Trophoblast cell (in vitro differentiated cells and primary cell): ENCODE data around the gene DHX30.

Experiments
- DNase-seq, 2 donors: peaks; one replicate each; pipeline ENCODE4 v3.0.0-alpha.2; 2016
- H2AFZ ChIP-seq: 2 replicates; pipeline ENCODE4 v1.6.1; 2013; ENCODE audit warnings: low read length, moderate library complexity, mild to moderate bottlenecking; ENCODE audit not compliant: insufficient read depth, poor library complexity
- H2AK5ac ChIP-seq: 2 replicates; pipeline ENCODE4 v1.6.1; 2013; ENCODE audit warnings: mild to moderate bottlenecking, low read length
- H2BK120ac ChIP-seq: 2 replicates; pipeline ENCODE4 v1.6.1; 2013; ENCODE audit warnings: low read length, mild to moderate bottlenecking, moderate library complexity; ENCODE audit not compliant: insufficient read depth, poor library complexity
- H2BK12ac ChIP-seq: 2 replicates; pipeline ENCODE4 v1.6.1; 2013; ENCODE audit warnings: mild to moderate bottlenecking, low read length, moderate library complexity
- H2BK5ac ChIP-seq: 2 replicates; pipeline ENCODE4 v1.6.1; 2013; ENCODE audit warnings: low read length, low read depth, moderate library complexity, mild to moderate bottlenecking; ENCODE audit not compliant: poor library complexity
- H3K14ac ChIP-seq: 2 replicates; pipeline ENCODE4 v1.6.1; 2013; ENCODE audit warnings: mild to moderate bottlenecking, low read length
- H3K18ac ChIP-seq: 2 replicates; pipeline ENCODE4 v1.6.1; 2013; ENCODE audit warnings: mild to moderate bottlenecking, low read length
- H3K23ac ChIP-seq: 2 replicates; pipeline ENCODE4 v1.6.1; 2013; ENCODE audit warnings: low read length
- H3K27ac ChIP-seq: 2 replicates; pipeline ENCODE4 v1.5.1; 2013; ENCODE audit warnings: low read depth, mild to moderate bottlenecking, inconsistent platforms, low read length, moderate library complexity
- H3K27me3 ChIP-seq: 2 replicates; pipeline ENCODE4 v1.6.1; 2013; ENCODE audit warnings: inconsistent platforms, mild to moderate bottlenecking, low read length, moderate library complexity; ENCODE audit not compliant: insufficient read depth
- H3K36me3 ChIP-seq, 2 experiments: 1 replicate in 1 of 2; 2 replicates in 1 of 2; pipeline ENCODE4 v1.6.1; 2013; ENCODE audit warnings: low read length in 2 of 2, mild to moderate bottlenecking in 2 of 2, moderate library complexity in 1 of 2; ENCODE audit not compliant: insufficient read depth in 2 of 2, control insufficient read depth in 1 of 2
- H3K4ac ChIP-seq: 2 replicates; pipeline ENCODE4 v1.6.1; 2013; ENCODE audit warnings: low read depth, mild to moderate bottlenecking, low read length, moderate library complexity
- H3K4me1 ChIP-seq, 2 experiments: 1 replicate in 1 of 2; 2 replicates in 1 of 2; pipeline ENCODE4 v1.6.1; 2013; ENCODE audit warnings: low read length in 2 of 2, mild to moderate bottlenecking in 2 of 2, moderate library complexity in 1 of 2; ENCODE audit not compliant: insufficient read depth in 2 of 2, control insufficient read depth in 1 of 2
- H3K4me2 ChIP-seq: 2 replicates; pipeline ENCODE4 v1.6.1; 2013; ENCODE audit warnings: inconsistent platforms, mild to moderate bottlenecking, low read length, moderate library complexity
- H3K4me3 ChIP-seq: 2 replicates; pipeline ENCODE4 v1.5.1; 2013; ENCODE audit warnings: mild to moderate bottlenecking, low read depth, low read length, inconsistent platforms
- H3K79me1 ChIP-seq: one replicate; pipeline ENCODE4 v1.6.1; 2013; ENCODE audit warnings: low read length
- H3K79me2 ChIP-seq: 2 replicates; pipeline ENCODE4 v1.6.1; 2013; ENCODE audit warnings: low read length, mild to moderate bottlenecking; ENCODE audit not compliant: control insufficient read depth, insufficient read depth, poor library complexity
- H3K9ac ChIP-seq: 2 replicates; pipeline ENCODE4 v1.6.1; 2013; ENCODE audit warnings: mild to moderate bottlenecking, low read length
- H3K9me3 ChIP-seq: 2 replicates; pipeline ENCODE4 v1.6.1; 2013; ENCODE audit warnings: low read depth, mild to moderate bottlenecking, control low read depth, inconsistent platforms, low read length; ENCODE audit not compliant: insufficient read depth
- H4K12ac ChIP-seq: 2 replicates; pipeline ENCODE4 v1.6.1; 2013; ENCODE audit warnings: low read depth, mild to moderate bottlenecking, low read length, moderate library complexity
- H4K8ac ChIP-seq: 2 replicates; pipeline ENCODE4 v1.6.1; 2013; ENCODE audit warnings: low read depth, mild to moderate bottlenecking, low read length, moderate library complexity
- H4K91ac ChIP-seq: one replicate; pipeline ENCODE4 v1.6.1; 2013; ENCODE audit warnings: low read depth, mild to moderate bottlenecking, low read length, moderate library complexity
- WGBS: extraction: QIAGEN DNeasy Blood & Tissue Kit; methylation state at CpG from one replicate; pipeline ENCODE4 v1.1.7; 2013; ENCODE audit warnings: missing lambda C conversion rate; ENCODE audit not compliant: insufficient read length, insufficient coverage; ENCODE audit errors: extremely low coverage; 5-methylcytosine and 5-hydroxymethylcytosine counted together

DHX30 gene

GRCh38 chr3:47870156-47870555 is 67.2 kb downstream of the DHX30 start:
- no CpG with 5 or more reads among the region's 3 CpGs for WGBS
- no peak overlapping the region for H3K18ac ChIP-seq

GRCh38 chr3:47870702-47871260 is 67.8 kb downstream of the DHX30 start:
- peaks cover 2% of the 10 kb centered on the region for H3K9me3 ChIP-seq
- no peak overlapping the region for H4K12ac ChIP-seq
- no peak overlapping the region for H3K4ac ChIP-seq
- H3K18ac ChIP-seq: no peak overlapping the region
- no peak overlapping the region for H3K4me3 ChIP-seq
- no CpG with 5 or more reads among the region's 12 CpGs for WGBS
- peaks cover 43 to 64% of the 10 kb centered on the region in 2 experiments for H3K36me3 ChIP-seq
- no peak overlapping the region for H2AK5ac ChIP-seq
- no peak overlapping the region for H2AFZ ChIP-seq
- no peak overlapping the region for H2BK5ac ChIP-seq
- no peak overlapping the region for H3K9ac ChIP-seq
- no peak overlapping the region for H2BK120ac ChIP-seq
- H3K27me3 ChIP-seq: no peaks in the 10 kb centered on the region
- no peaks in the 10 kb centered on the region for H3K4me1 ChIP-seq
- no peaks in the 10 kb centered on the region for H3K79me1 ChIP-seq
- no peaks in the 10 kb centered on the region for H3K79me2 ChIP-seq
- no peak overlapping the region for H3K14ac ChIP-seq
- no peak overlapping the region for H3K27ac ChIP-seq
- no peak overlapping the region for H3K23ac ChIP-seq
- H3K4me2 ChIP-seq: no peak overlapping the region
- no peak for DNase-seq
- H2BK12ac ChIP-seq: no peak overlapping the region
- H4K8ac ChIP-seq: no peak overlapping the region
- no peak overlapping the region for H4K91ac ChIP-seq

More at GRCh38 chr3:47870156-47870555, 67.2 kb downstream of the DHX30 start:
- no peak overlapping the region for H3K4me2 ChIP-seq
- H4K8ac ChIP-seq: no peak overlapping the region
- H3K4me3 ChIP-seq: no peak overlapping the region
- peaks cover 45 to 65% of the 10 kb centered on the region in 2 experiments for H3K36me3 ChIP-seq
- no peaks in the 10 kb centered on the region for H3K79me2 ChIP-seq
- no peak overlapping the region for H2BK5ac ChIP-seq
- no peak for DNase-seq
- H3K79me1 ChIP-seq: no peaks in the 10 kb centered on the region
- H3K9me3 ChIP-seq: peaks cover 2% of the 10 kb centered on the region
- no peak overlapping the region for H3K27ac ChIP-seq
- H2BK12ac ChIP-seq: no peak overlapping the region
- H3K4me1 ChIP-seq: no peaks in the 10 kb centered on the region
- H3K14ac ChIP-seq: no peak overlapping the region
- no peak overlapping the region for H2BK120ac ChIP-seq
- H3K23ac ChIP-seq: no peak overlapping the region
- H4K91ac ChIP-seq: no peak overlapping the region
- H4K12ac ChIP-seq: no peak overlapping the region
- no peak overlapping the region for H3K9ac ChIP-seq
- no peak overlapping the region for H3K4ac ChIP-seq
- no peak overlapping the region for H2AFZ ChIP-seq
- no peak overlapping the region for H2AK5ac ChIP-seq
- no peaks in the 10 kb centered on the region for H3K27me3 ChIP-seq

- Histone ChIP-seq H3K9me3 (peaks cover 2% of the 10 kb centered on the region), H2AFZ (no peak overlapping the region), H3K9ac (no peak overlapping the region), H3K4me3 (no peak overlapping the region), H2AK5ac (no peak overlapping the region), H2BK120ac (no peak overlapping the region), H3K4ac (no peak overlapping the region), H3K79me1 (no peaks in the 10 kb centered on the region), H4K91ac (no peak overlapping the region), H4K12ac (no peak overlapping the region), H3K23ac (no peak overlapping the region), H2BK5ac (no peak overlapping the region), H3K14ac (no peak overlapping the region), H4K8ac (no peak overlapping the region), H3K4me2 (no peak overlapping the region), H3K79me2 (no peaks in the 10 kb centered on the region), H3K36me3 (peaks cover 42 to 62% of the 10 kb centered on the region in 2 experiments), H3K4me1 (no peaks in the 10 kb centered on the region), H3K27ac (no peak overlapping the region), H3K18ac (no peak overlapping the region), H2BK12ac (no peak overlapping the region), H3K27me3 (no peaks in the 10 kb centered on the region)
- WGBS: no CpG with 5 or more reads among the region's 2 CpGs
- DNase-seq: peak; percentile 18 to 41
These were observed 68.5 kb downstream of the DHX30 start for GRCh38 chr3:47871389-47871788.

- Histone ChIP-seq H2AK5ac (no peak overlapping the region), H2BK120ac (no peak overlapping the region), H3K4me1 (peaks cover 0 to 4% of the 10 kb centered on the region in 2 experiments), H3K4ac (no peak overlapping the region), H3K27ac (no peak overlapping the region), H3K18ac (no peak overlapping the region), H3K14ac (no peak overlapping the region), H3K4me3 (no peak overlapping the region), H3K9me3 (peaks cover 2% of the 10 kb centered on the region), H2AFZ (no peak overlapping the region), H3K23ac (no peak overlapping the region), H4K91ac (no peak overlapping the region), H3K36me3 (peaks cover 34 to 49% of the 10 kb centered on the region in 2 experiments), H3K9ac (no peak overlapping the region), H3K79me2 (no peaks in the 10 kb centered on the region), H3K79me1 (no peaks in the 10 kb centered on the region), H2BK5ac (no peak overlapping the region), H3K27me3 (no peaks in the 10 kb centered on the region), H2BK12ac (no peak overlapping the region), H4K12ac (no peak overlapping the region), H3K4me2 (no peak overlapping the region), H4K8ac (no peak overlapping the region)
- DNase-seq: no peak
- no CpG with 5 or more reads among the region's 4 CpGs for WGBS
These were observed 70.0 kb downstream of the DHX30 start for GRCh38 chr3:47872916-47873315.
